HepG2 (cell line): ENCODE measurements around the gene SH2D6. TPM values are rescaled to one million over a fixed set of nuclear protein-coding genes. Genes with fewer than 3 reads are reported as not detected.

ENCODE experiments used
- ATAC-seq: fragments of 200-7000 bp; cut with Tn5 transposase; 3 replicates; pipeline ENCODE4 v1.9.1; 2020; ENCODE audit warnings: mild to moderate bottlenecking, moderate library complexity
- BruUV-seq: library from RNA; stranded (reverse); fragments of 400-500 nt; replicated peaks from 2 replicates; lab custom pipeline; 2021; lab: Mats Ljungman, UMichigan
- CTCF ChIA-PET: fragments of 300-600 bp; formaldehyde crosslinking; extraction: SDS; loops from one replicate; lab custom pipeline; 2021; ENCODE audit warnings: low total read pairs, inconsistent platforms, low intra/inter-chr PET ratio; lab: Yijun Ruan, JAX
- POLR2A ChIA-PET: fragments of 350-600 bp; sonication (Branson Sonifier 250); formaldehyde crosslinking; loops from one replicate; lab custom pipeline; 2020; ENCODE audit warnings: antibody characterized with exemption, inconsistent platforms; lab: Yijun Ruan, JAX
- DNase-seq: peaks from one replicate; pipeline ENCODE4 v3.0.0-alpha.2; 2015; ENCODE audit warnings: low spot score
- FAIRE-seq: peaks from 3 replicates; lab custom pipeline; 2011; peaks lifted over from hg19 to GRCh38; lab: Jason Lieb, UNC
- H2AFZ ChIP-seq: one replicate; pipeline ENCODE4 v1.6.1; 2011; ENCODE audit warnings: low read length, inconsistent platforms
- H3K27ac ChIP-seq: fragments of 300-600 bp; 3 replicates; pipeline ENCODE4 v1.8.0; 2011; ENCODE audit warnings: mixed run types, mild to moderate bottlenecking, mixed read lengths, low read length, inconsistent platforms; ENCODE audit not compliant: insufficient read depth; ENCODE audit errors: extremely low read length
- H3K27me3 ChIP-seq, 2 experiments: fragments of 200-600 bp in 1 of 2; 2 replicates in 1 of 2; 3 replicates in 1 of 2; pipeline versions ENCODE4 v1.6.0 to v1.8.0; 2011; ENCODE audit warnings: low read length in 2 of 2, mild to moderate bottlenecking in 2 of 2, moderate library complexity in 2 of 2, inconsistent platforms in 1 of 2; ENCODE audit not compliant: insufficient read depth in 2 of 2, control insufficient read depth in 1 of 2
- H3K36me3 ChIP-seq, 2 experiments: fragments of 200-600 bp in 1 of 2; replicated peaks in 1 of 2; 2 replicates in 1 of 2; 3 replicates in 1 of 2; pipeline versions ENCODE4 v1.5.1 to v1.8.0; 2011; ENCODE audit warnings: low read length in 2 of 2, inconsistent platforms in 1 of 2; ENCODE audit not compliant: insufficient read depth in 2 of 2, control insufficient read depth in 1 of 2
- H3K4me1 ChIP-seq: 2 replicates; pipeline ENCODE4 v1.5.1; 2012; ENCODE audit warnings: low read length, inconsistent platforms; ENCODE audit not compliant: insufficient read depth
- H3K4me2 ChIP-seq: 2 replicates; pipeline ENCODE4 v1.6.0; 2011; ENCODE audit warnings: low read depth, low read length, inconsistent platforms
- H3K4me3 ChIP-seq, 3 experiments: fragments of 200-600 bp in 1 of 3; sonication (generic), shearing (Covaris generic) in 1 of 3; replicated peaks in 1 of 3; 2 replicates each; pipeline ENCODE4 v1.5.1; 2011 to 2016; ENCODE audit warnings: low read length in 3 of 3, inconsistent platforms in 2 of 3, low read depth in 2 of 3, mild to moderate bottlenecking in 2 of 3, control low read depth in 1 of 3, mixed read lengths in 1 of 3; ENCODE audit not compliant: insufficient read depth in 1 of 3
- H3K79me2 ChIP-seq: one replicate; pipeline ENCODE4 v1.6.1; 2011; ENCODE audit warnings: low read length, inconsistent platforms; ENCODE audit not compliant: insufficient read depth
- H3K9ac ChIP-seq: 2 replicates; pipeline ENCODE4 v1.6.0; 2011; ENCODE audit warnings: mild to moderate bottlenecking, low read depth, low read length, inconsistent platforms; ENCODE audit not compliant: insufficient read depth
- H3K9me3 ChIP-seq: 2 replicates; pipeline ENCODE4 v1.5.1; 2012; ENCODE audit warnings: mild to moderate bottlenecking, low read length
- H4K20me1 ChIP-seq: 2 replicates; pipeline ENCODE4 v1.6.0; 2011; ENCODE audit warnings: inconsistent platforms, mild to moderate bottlenecking, low read length, moderate library complexity; ENCODE audit not compliant: insufficient read depth
- MAFF ChIP-seq: IDR thresholded peaks from 2 replicates; pipeline ENCODE4 v1.6.1; 2011; ENCODE audit warnings: low read depth, low read length, improper control_type of control experiment
- MAFK ChIP-seq, 2 experiments: IDR thresholded peaks in 1 of 2; conservative IDR thresholded peaks in 1 of 2; 2 replicates each; pipeline ENCODE4 v1.6.1; 2011; ENCODE audit warnings: improper control_type of control experiment in 2 of 2, low read length in 2 of 2
- NFATC3 ChIP-seq: sonication (generic); formaldehyde crosslinking; IDR thresholded peaks from 2 replicates; pipeline ENCODE4 v1.5.1; 2020; ENCODE audit warnings: mild to moderate bottlenecking, missing genetic modification reagents
- NONO ChIP-seq, 2 experiments: fragments of 450-650 bp in 1 of 2; sonication (generic) in 1 of 2; formaldehyde crosslinking in 1 of 2; IDR thresholded peaks in 1 of 2; conservative IDR thresholded peaks in 1 of 2; 2 replicates each; pipeline versions ENCODE4 v1.6.1 to v1.8.0; 2017 to 2022; ENCODE audit warnings: mild to moderate bottlenecking in 1 of 2, missing genetic modification reagents in 1 of 2, moderate library complexity in 1 of 2
- PHF20 ChIP-seq: sonication (generic); formaldehyde crosslinking; IDR thresholded peaks from 2 replicates; pipeline ENCODE4 v1.5.0; 2020; ENCODE audit warnings: mild to moderate bottlenecking, missing genetic modification reagents
- YY1 ChIP-seq: IDR thresholded peaks from 2 replicates; pipeline ENCODE4 v1.6.1; 2011; ENCODE audit warnings: low read length, low read depth, moderate library complexity, mild to moderate bottlenecking; ENCODE audit not compliant: insufficient read depth, insufficient replicate concordance
- ZSCAN30 ChIP-seq: sonication (generic); formaldehyde crosslinking; IDR thresholded peaks from 2 replicates; pipeline ENCODE4 v1.5.0; 2020; ENCODE audit warnings: mild to moderate bottlenecking, missing genetic modification reagents
- WGBS: methylation state at CpG from one replicate; pipeline ENCODE4 v1.1.6; 2017; ENCODE audit warnings: low lambda C conversion rate; 5-methylcytosine and 5-hydroxymethylcytosine counted together
- in situ Hi-C: cut with HindIII; loops from 2 replicates; pipeline ENCODE4 v1.10.0; 2017; ENCODE audit warnings: low pct_unique_long_range_greater_than_20kb; ENCODE audit not compliant: extremely low pct_ligation_motif_present
- intact Hi-C: fragments of 100-400 bp; cut with micrococcal nuclease; formaldehyde crosslinking; loops from one replicate; pipeline ENCODE4 v1.10.0; 2022; ENCODE audit not compliant: unreplicated experiment
- polyA plus RNA-seq, 8 experiments: library from polyadenylated mRNA; depleted of rRNA in 3 of 8; stranded (reverse) in 7 of 8; unstranded in 1 of 8; fragments of >200 nt; fragmentation: Illumina TruSeq in 4 of 8; extraction: Trizol in 4 of 8; gene quantifications; 2 replicates each; pipeline versions ENCODE4 v1.2.1 to v1.2.3, GENCODE V29; 2011 to 2016; ENCODE audit warnings: low read depth in 4 of 8, missing spikeins in 1 of 8, mixed read lengths in 1 of 8; ENCODE audit not compliant: insufficient read depth in 1 of 8
- total RNA-seq, 5 experiments: library from RNA; depleted of rRNA; stranded (reverse); fragments of >200 nt; fragmentation: Illumina TruSeq; extraction: Trizol; gene quantifications; 2 replicates each; pipeline ENCODE4 v1.2.3, GENCODE V29; 2016; ENCODE audit warnings: low read depth in 1 of 5
- TF ChIP-seq, protein P1 (sequence below): sonication (generic); formaldehyde crosslinking; IDR thresholded peaks from 2 replicates; pipeline ENCODE4 v1.8.1; 2023; ENCODE audit warnings: missing genetic modification reagents, inconsistent platforms, borderline replicate concordance

Gene SH2D6
- total and polyA plus RNA-seq, 2 of the 13 experiments (the other 11 are each of a cell fraction or from before 2014, with no cell fraction given), result 0.11 to 0.26 TPM

DNA sequence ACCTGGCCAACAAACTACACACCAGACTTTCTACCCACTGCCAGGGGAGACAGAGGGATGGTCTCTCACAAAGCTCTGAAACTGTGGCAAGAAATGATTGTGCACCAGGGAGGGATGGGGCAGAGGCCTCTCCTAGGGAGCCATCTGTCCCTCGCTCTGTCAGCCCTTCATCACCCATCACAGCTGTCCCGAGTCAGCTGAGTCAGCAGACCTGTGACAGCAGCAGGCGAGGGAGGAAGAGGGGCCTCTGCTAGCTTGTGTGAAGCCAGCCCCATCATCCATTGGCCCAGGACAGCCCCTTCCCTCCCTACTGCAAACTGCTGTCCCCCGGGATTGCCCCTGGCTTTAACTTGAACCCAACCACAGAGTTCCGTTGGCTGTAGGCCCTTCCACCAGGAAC, 5.0 kb downstream of the SH2D6 start:
- Histone ChIP-seq H3K4me2 (no peak overlapping the region), H3K36me3 (no peaks in the 10 kb centered on the region), H3K27ac (no peak overlapping the region), H2AFZ (no peak overlapping the region), H3K79me2 (no peaks in the 10 kb centered on the region), H3K27me3 (peaks cover 0 to 11% of the 10 kb centered on the region in 2 experiments; a peak in 2 of 5 replicates), H3K4me3 (no peak overlapping the region), H3K4me1 (peaks cover 55% of the 10 kb centered on the region), H3K9ac (no peak overlapping the region), H4K20me1 (no peaks in the 10 kb centered on the region), H3K9me3 (no peaks in the 10 kb centered on the region)
- ChIA-PET POLR2A (interaction anchor here (3.6 to 5.6 kb wide), 2 partner anchors 115 to 125 kb away, joined by 10 to 219 read pairs; partner anchors contain the start of gene MAT2A), CTCF (no interaction called here)
- no TSS peak for BruUV-seq
- in situ Hi-C loops (loop anchor here (5.0 kb wide), 2 partner anchors 44 to 129 kb away; no protein-coding TSS in a partner anchor), intact Hi-C loops (loop anchor here (5.0 kb wide), 2 partner anchors 174 to 189 kb away; partner anchors contain the start of genes C2orf68 and RNF181)
- WGBS, result 44% methylated on average over 5 of the region's 5 CpGs
- ATAC-seq (no peak), FAIRE-seq (no peak), DNase-seq (no peak)
- peak; percentile 87 for TF ChIP-seq MAFF
- TF ChIP-seq ZSCAN30 (CRISPR knock-in tag), result no peak
- TF ChIP-seq MAFK (conservative IDR thresholded peaks at IDR 0.05 in 1 of 2, IDR thresholded peaks at IDR 0.05 in 1 of 2; ENCODE audit: low read length in 2 of 2), result peak; percentile 88 to 90
- no peak for TF ChIP-seq NFATC3
- TF ChIP-seq, protein P1, sequence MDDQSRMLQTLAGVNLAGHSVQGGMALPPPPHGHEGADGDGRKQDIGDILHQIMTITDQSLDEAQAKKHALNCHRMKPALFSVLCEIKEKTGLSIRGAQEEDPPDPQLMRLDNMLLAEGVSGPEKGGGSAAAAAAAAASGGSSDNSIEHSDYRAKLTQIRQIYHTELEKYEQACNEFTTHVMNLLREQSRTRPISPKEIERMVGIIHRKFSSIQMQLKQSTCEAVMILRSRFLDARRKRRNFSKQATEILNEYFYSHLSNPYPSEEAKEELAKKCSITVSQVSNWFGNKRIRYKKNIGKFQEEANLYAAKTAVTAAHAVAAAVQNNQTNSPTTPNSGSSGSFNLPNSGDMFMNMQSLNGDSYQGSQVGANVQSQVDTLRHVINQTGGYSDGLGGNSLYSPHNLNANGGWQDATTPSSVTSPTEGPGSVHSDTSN (CRISPR knock-in tag), result no peak
- no peak for TF ChIP-seq PHF20 (CRISPR knock-in tag)
- TF ChIP-seq NONO (IDR thresholded peaks at IDR 0.05), result no peak
- TF ChIP-seq NONO (CRISPR knock-in tag; conservative IDR thresholded peaks at IDR 0.05), result no peak
- TF ChIP-seq YY1, result no peak
